Peyer's patch (tissue), 4 donors: ENCODE measurements around the gene LIN7B.

Experiments used
- POLR2A ChIP-seq, 2 donors: fragments of 450-650 bp; IDR thresholded peaks; one replicate each; pipeline ENCODE4 v1.5.1; 2017; ENCODE audit warnings: antibody characterized with exemption in 2 of 2, mild to moderate bottlenecking in 2 of 2, moderate library complexity in 2 of 2
- TF ChIP-seq, protein P1 (sequence below), 6 experiments: fragments of 450-650 bp in 4 of 6; fragments of 200-600 bp in 2 of 6; sonication (generic) in 1 of 6; IDR thresholded peaks; one replicate each; pipeline ENCODE4 v1.5.1; 2017 to 2019; ENCODE audit warnings: antibody characterized with exemption in 6 of 6, mild to moderate bottlenecking in 3 of 6, moderate library complexity in 1 of 6

GRCh38 chr19:49085868-49086232, 28.3 kb upstream of the LIN7B start:
- no peak for TF ChIP-seq POLR2A (IDR thresholded peaks at IDR 0.05)
- TF ChIP-seq, protein P1, sequence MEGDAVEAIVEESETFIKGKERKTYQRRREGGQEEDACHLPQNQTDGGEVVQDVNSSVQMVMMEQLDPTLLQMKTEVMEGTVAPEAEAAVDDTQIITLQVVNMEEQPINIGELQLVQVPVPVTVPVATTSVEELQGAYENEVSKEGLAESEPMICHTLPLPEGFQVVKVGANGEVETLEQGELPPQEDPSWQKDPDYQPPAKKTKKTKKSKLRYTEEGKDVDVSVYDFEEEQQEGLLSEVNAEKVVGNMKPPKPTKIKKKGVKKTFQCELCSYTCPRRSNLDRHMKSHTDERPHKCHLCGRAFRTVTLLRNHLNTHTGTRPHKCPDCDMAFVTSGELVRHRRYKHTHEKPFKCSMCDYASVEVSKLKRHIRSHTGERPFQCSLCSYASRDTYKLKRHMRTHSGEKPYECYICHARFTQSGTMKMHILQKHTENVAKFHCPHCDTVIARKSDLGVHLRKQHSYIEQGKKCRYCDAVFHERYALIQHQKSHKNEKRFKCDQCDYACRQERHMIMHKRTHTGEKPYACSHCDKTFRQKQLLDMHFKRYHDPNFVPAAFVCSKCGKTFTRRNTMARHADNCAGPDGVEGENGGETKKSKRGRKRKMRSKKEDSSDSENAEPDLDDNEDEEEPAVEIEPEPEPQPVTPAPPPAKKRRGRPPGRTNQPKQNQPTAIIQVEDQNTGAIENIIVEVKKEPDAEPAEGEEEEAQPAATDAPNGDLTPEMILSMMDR (IDR thresholded peaks at IDR 0.05) = no peak
